Esophagus muscularis mucosa (tissue), 4 donors: ENCODE results near the gene BRSK2. TPM values are rescaled to one million over a fixed set of nuclear protein-coding genes. Genes with fewer than 3 reads are reported as not detected.
A peak's percentile ranks its signal among the peaks of the same experiment; 100 is the strongest.

Source experiments
- DNase-seq: peaks from one replicate; pipeline ENCODE4 v3.0.0-alpha.2; 2017; ENCODE audit errors: extremely low spot score
- H3K27ac ChIP-seq, 4 donors: fragments of 200-600 bp; sonication (generic); replicated peaks in 1 of 4; 1 replicate in 3 of 4; 2 replicates in 1 of 4; pipeline ENCODE4 v1.5.1; 2016 to 2019; ENCODE audit warnings: mild to moderate bottlenecking in 1 of 4
- H3K27me3 ChIP-seq, 4 donors: fragments of 200-600 bp; sonication (generic); one replicate each; pipeline versions ENCODE4 v1.5.1 to v1.6.0; 2016 to 2019
- H3K36me3 ChIP-seq, 4 donors: fragments of 200-600 bp; sonication (generic); one replicate each; pipeline ENCODE4 v1.5.1; 2016 to 2019
- H3K4me1 ChIP-seq, 4 donors: fragments of 200-600 bp; sonication (generic); one replicate each; pipeline ENCODE4 v1.5.1; 2016 to 2019
- H3K4me3 ChIP-seq, 4 donors: fragments of 200-600 bp; sonication (generic); 1 replicate in 2 of 4; 2 replicates in 2 of 4; pipeline ENCODE4 v1.5.1; 2016 to 2019; ENCODE audit warnings: mild to moderate bottlenecking in 4 of 4, moderate library complexity in 1 of 4
- H3K9me3 ChIP-seq, 4 donors: fragments of 200-600 bp; sonication (generic); 1 replicate in 3 of 4; 2 replicates in 1 of 4; pipeline ENCODE4 v1.5.1; 2016 to 2019
- EP300 ChIP-seq: sonication (generic); formaldehyde crosslinking; IDR thresholded peaks from one replicate; pipeline ENCODE4 v1.6.1; 2017; ENCODE audit warnings: antibody characterized with exemption
- POLR2A ChIP-seq: fragments of 450-650 bp; IDR thresholded peaks from one replicate; pipeline ENCODE4 v1.6.1; 2017; ENCODE audit warnings: antibody characterized with exemption, moderate library complexity, mild to moderate bottlenecking, low read depth
- POLR2AphosphoS5 ChIP-seq, 2 donors: sonication (generic); formaldehyde crosslinking; IDR thresholded peaks; one replicate each; pipeline ENCODE4 v1.6.1; 2017; ENCODE audit warnings: antibody characterized with exemption in 2 of 2
- WGBS: methylation state at CpG from one replicate; pipeline ENCODE4 v1.1.5; 2018; 5-methylcytosine and 5-hydroxymethylcytosine counted together
- intact Hi-C: fragments of 100-400 bp; cut with DNase I; formaldehyde crosslinking; loops from one replicate; pipeline ENCODE4 v1.15.1; 2023
- total RNA-seq, 4 donors: library from RNA; depleted of rRNA; stranded (reverse); fragments of >200 nt; gene quantifications; one replicate each; pipeline versions ENCODE4 v1.1.0 to v1.2.1, GENCODE V29; 2016
- TF ChIP-seq, protein P1 (sequence below), 3 experiments: fragments of 200-600 bp in 2 of 3; fragments of 450-650 bp in 1 of 3; sonication (generic) in 2 of 3; IDR thresholded peaks; one replicate each; pipeline ENCODE4 v1.5.1; 2017 to 2019; ENCODE audit warnings: antibody characterized with exemption in 3 of 3, mild to moderate bottlenecking in 2 of 3, moderate library complexity in 1 of 3

BRSK2 gene
- total RNA-seq, 4 donors from 2014 or later: 1.0 to 3.3 (median 2.8) TPM

DNA sequence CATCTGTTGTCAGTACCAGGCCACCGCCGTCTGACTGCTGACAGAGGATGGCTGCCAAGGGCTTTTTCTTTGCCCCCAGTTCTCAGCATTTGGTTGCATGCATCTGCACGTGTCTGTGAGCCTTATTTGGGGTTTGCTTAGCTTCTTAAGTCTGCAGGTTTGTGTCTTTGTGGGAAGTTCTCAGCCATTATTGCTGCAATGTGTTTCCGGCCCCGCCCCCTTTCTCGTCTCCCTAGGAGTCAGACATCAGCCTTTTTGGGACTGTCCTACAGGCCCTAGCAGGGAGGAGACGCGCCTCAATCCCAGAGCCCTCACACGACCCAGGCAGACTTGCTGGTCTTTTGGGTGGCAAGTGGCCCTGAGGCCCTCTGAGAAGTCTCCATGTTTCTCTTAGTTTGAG, 88.8 kb downstream of the BRSK2 start:
- DNase-seq: no peak
- 59% methylated on average over 8 of the region's 9 CpGs for WGBS
- H3K27me3 ChIP-seq: no peaks in the 10 kb centered on the region
- intact Hi-C loops: no loop called here
- TF ChIP-seq, protein P1, sequence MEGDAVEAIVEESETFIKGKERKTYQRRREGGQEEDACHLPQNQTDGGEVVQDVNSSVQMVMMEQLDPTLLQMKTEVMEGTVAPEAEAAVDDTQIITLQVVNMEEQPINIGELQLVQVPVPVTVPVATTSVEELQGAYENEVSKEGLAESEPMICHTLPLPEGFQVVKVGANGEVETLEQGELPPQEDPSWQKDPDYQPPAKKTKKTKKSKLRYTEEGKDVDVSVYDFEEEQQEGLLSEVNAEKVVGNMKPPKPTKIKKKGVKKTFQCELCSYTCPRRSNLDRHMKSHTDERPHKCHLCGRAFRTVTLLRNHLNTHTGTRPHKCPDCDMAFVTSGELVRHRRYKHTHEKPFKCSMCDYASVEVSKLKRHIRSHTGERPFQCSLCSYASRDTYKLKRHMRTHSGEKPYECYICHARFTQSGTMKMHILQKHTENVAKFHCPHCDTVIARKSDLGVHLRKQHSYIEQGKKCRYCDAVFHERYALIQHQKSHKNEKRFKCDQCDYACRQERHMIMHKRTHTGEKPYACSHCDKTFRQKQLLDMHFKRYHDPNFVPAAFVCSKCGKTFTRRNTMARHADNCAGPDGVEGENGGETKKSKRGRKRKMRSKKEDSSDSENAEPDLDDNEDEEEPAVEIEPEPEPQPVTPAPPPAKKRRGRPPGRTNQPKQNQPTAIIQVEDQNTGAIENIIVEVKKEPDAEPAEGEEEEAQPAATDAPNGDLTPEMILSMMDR (IDR thresholded peaks at IDR 0.05): no peak
- no peak for TF ChIP-seq POLR2A
- TF ChIP-seq POLR2AphosphoS5 (IDR thresholded peaks at IDR 0.05): no peak
- TF ChIP-seq EP300: no peak
- peaks cover 29 to 75% (median 71%) of the 10 kb centered on the region in 4 donors for H3K36me3 ChIP-seq
- H3K9me3 ChIP-seq: no peaks in the 10 kb centered on the region
- no peak overlapping the region for H3K4me3 ChIP-seq
- peak overlapping the region; percentile 89 to 96 (median 92) for H3K27ac ChIP-seq
- H3K4me1 ChIP-seq: peaks cover 47 to 64% (median 59%) of the 10 kb centered on the region in 4 donors

GRCh38 chr11:1479006-1479677, 89.4 kb downstream of the BRSK2 start:
- no peaks in the 10 kb centered on the region for H3K9me3 ChIP-seq
- TF ChIP-seq POLR2A: no peak
- TF ChIP-seq, protein P1 (IDR thresholded peaks at IDR 0.05): no peak
- no peak for TF ChIP-seq POLR2AphosphoS5 (IDR thresholded peaks at IDR 0.05)
- no peak for TF ChIP-seq EP300
- H3K4me3 ChIP-seq: no peak overlapping the region
- peaks cover 29 to 69% (median 65%) of the 10 kb centered on the region in 4 donors for H3K36me3 ChIP-seq
- DNase-seq: no peak
- H3K27ac ChIP-seq: peak overlapping the region; percentile 89 to 96 (median 92)
- H3K4me1 ChIP-seq: peaks cover 53 to 70% (median 64%) of the 10 kb centered on the region in 4 donors
- intact Hi-C loops: no loop called here
- WGBS: 72% methylated on average over 4 of the region's 9 CpGs
- no peaks in the 10 kb centered on the region for H3K27me3 ChIP-seq

GRCh38 chr11:1479678-1480118, 90.0 kb downstream of the BRSK2 start:
- Histone ChIP-seq H3K9me3 (no peaks in the 10 kb centered on the region), H3K4me3 (no peak overlapping the region), H3K4me1 (peaks cover 58 to 76% (median 70%) of the 10 kb centered on the region in 4 donors), H3K27ac (peak overlapping the region; percentile 89 to 96 (median 92)), H3K27me3 (no peaks in the 10 kb centered on the region), H3K36me3 (peaks cover 29 to 63% (median 60%) of the 10 kb centered on the region in 4 donors)
- 86% methylated on average over 8 of the region's 12 CpGs for WGBS
- intact Hi-C loops: no loop called here
- DNase-seq: no peak
- TF ChIP-seq POLR2AphosphoS5 (IDR thresholded peaks at IDR 0.05) (no peak), EP300 (no peak), POLR2A (no peak)
- TF ChIP-seq, protein P1 (IDR thresholded peaks at IDR 0.05): no peak

- intact Hi-C loops: no loop called here
- WGBS: 76% methylated on average over 13 of the region's 13 CpGs
- Histone ChIP-seq H3K36me3 (peaks cover 29 to 58% (median 55%) of the 10 kb centered on the region in 4 donors), H3K9me3 (no peaks in the 10 kb centered on the region), H3K4me3 (no peak overlapping the region), H3K27ac (peak overlapping the region; percentile 89 to 96 (median 92)), H3K4me1 (peaks cover 63 to 81% (median 75%) of the 10 kb centered on the region in 4 donors), H3K27me3 (no peaks in the 10 kb centered on the region)
- TF ChIP-seq, protein P1 (IDR thresholded peaks at IDR 0.05): no peak
- no peak for TF ChIP-seq POLR2A
- no peak for TF ChIP-seq POLR2AphosphoS5 (IDR thresholded peaks at IDR 0.05)
- no peak for TF ChIP-seq EP300
- no peak for DNase-seq
Measured at GRCh38 chr11:1480191-1480554, 90.4 kb downstream of the BRSK2 start.
